K562 (cell line): ENCODE results near the gene CD37. TPM values are rescaled to one million over a fixed set of nuclear protein-coding genes. Genes with fewer than 3 reads are reported as not detected.

Source experiments
- BMI1 ChIP-seq: fragments of 150-350 bp; IDR thresholded peaks from 2 replicates; pipeline ENCODE4 v1.6.1; 2014; ENCODE audit warnings: low read length
- BRCA1 ChIP-seq, 2 experiments: fragments of 450-650 bp in 1 of 2; sonication (generic) in 1 of 2; formaldehyde crosslinking in 1 of 2; IDR thresholded peaks; 2 replicates each; pipeline versions ENCODE4 v1.5.0 to v1.6.1; 2017 to 2020; ENCODE audit warnings: mild to moderate bottlenecking in 1 of 2, missing genetic modification reagents in 1 of 2
- BRD9 ChIP-seq: fragments of 450-650 bp; IDR thresholded peaks from 2 replicates; pipeline ENCODE4 v1.6.1; 2018; ENCODE audit warnings: low read depth; ENCODE audit not compliant: partially characterized antibody
- DACH1 ChIP-seq: fragments of 450-650 bp; IDR thresholded peaks from 2 replicates; pipeline ENCODE4 v1.6.1; 2018; ENCODE audit not compliant: partially characterized antibody
- ELF4 ChIP-seq: fragments of 450-650 bp; formaldehyde crosslinking; IDR thresholded peaks from 2 replicates; pipeline ENCODE4 v1.4.0; 2022; ENCODE audit warnings: missing genetic modification characterization
- ERF ChIP-seq: fragments of 450-650 bp; formaldehyde crosslinking; IDR thresholded peaks from 2 replicates; pipeline ENCODE4 v1.4.0; 2020; ENCODE audit warnings: mild to moderate bottlenecking, mixed read lengths
- GABPB1 ChIP-seq: sonication (generic); formaldehyde crosslinking; IDR thresholded peaks from 2 replicates; pipeline ENCODE4 v1.8.0; 2022; ENCODE audit warnings: mild to moderate bottlenecking, missing genetic modification reagents
- KLF10 ChIP-seq: fragments of 250-450 bp; sonication (Bioruptor Pico); IDR thresholded peaks from 2 replicates; pipeline ENCODE4 v1.6.1; 2021; ENCODE audit warnings: matching md5 sums
- MTF1 ChIP-seq: fragments of 250-450 bp; sonication (Bioruptor Pico); IDR thresholded peaks from 2 replicates; pipeline ENCODE4 v1.9.0; 2021; ENCODE audit warnings: moderate library complexity, mild to moderate bottlenecking, inconsistent platforms, borderline replicate concordance
- NCOA1 ChIP-seq: fragments of 450-650 bp; IDR thresholded peaks from 2 replicates; pipeline ENCODE4 v1.6.1; 2016; ENCODE audit warnings: low read depth
- NFE2L1 ChIP-seq: fragments of 450-650 bp; IDR thresholded peaks from 2 replicates; pipeline ENCODE4 v1.6.1; 2016; ENCODE audit warnings: missing genetic modification characterization, low read depth, mild to moderate bottlenecking, missing compliant biosample characterization, moderate library complexity, borderline replicate concordance
- PRMT5 ChIP-seq: sonication (generic); formaldehyde crosslinking; IDR thresholded peaks from 2 replicates; pipeline ENCODE4 v1.5.0; 2020; ENCODE audit warnings: missing genetic modification reagents
- RAD21 ChIP-seq, 2 experiments: fragments of 250-450 bp in 1 of 2; fragments of 450-650 bp in 1 of 2; sonication (Bioruptor Pico) in 1 of 2; formaldehyde crosslinking in 1 of 2; IDR thresholded peaks in 1 of 2; conservative IDR thresholded peaks in 1 of 2; 2 replicates each; pipeline versions ENCODE4 v1.4.0 to v1.8.0; 2020 to 2022; ENCODE audit warnings: mild to moderate bottlenecking in 2 of 2, moderate library complexity in 1 of 2
- RFX5 ChIP-seq: IDR thresholded peaks from 2 replicates; pipeline ENCODE4 v1.6.1; 2011; ENCODE audit warnings: low read depth, mild to moderate bottlenecking, improper control_type of control experiment, low read length
- TRIM24 ChIP-seq, 2 experiments: fragments of 450-650 bp; IDR thresholded peaks; 2 replicates each; pipeline ENCODE4 v1.6.1; 2016
- U2AF1 ChIP-seq: fragments of 200-400 bp; formaldehyde crosslinking; optimal IDR thresholded peaks from 2 replicates; pipeline ENCODE3; 2017; ENCODE audit warnings: mild to moderate bottlenecking, low read depth, low read length, moderate library complexity
- ZBTB26 ChIP-seq: fragments of 450-650 bp; formaldehyde crosslinking; IDR thresholded peaks from 2 replicates; pipeline ENCODE4 v1.4.0; 2022; ENCODE audit warnings: missing genetic modification characterization
- ZBTB34 ChIP-seq: fragments of 250-450 bp; sonication (Bioruptor Pico); IDR thresholded peaks from 2 replicates; pipeline ENCODE4 v1.8.0; 2021; ENCODE audit warnings: mild to moderate bottlenecking, moderate library complexity
- ZBTB43 ChIP-seq: sonication (generic); formaldehyde crosslinking; IDR thresholded peaks from 2 replicates; pipeline ENCODE4 v1.8.0; 2023; ENCODE audit warnings: mild to moderate bottlenecking, missing genetic modification reagents
- ZKSCAN3 ChIP-seq: fragments of 250-450 bp; sonication (Bioruptor Pico); IDR thresholded peaks from 2 replicates; pipeline ENCODE4 v1.4.0; 2020
- ZNF57 ChIP-seq: fragments of 450-650 bp; formaldehyde crosslinking; IDR thresholded peaks from 2 replicates; pipeline ENCODE4 v1.4.0; 2020; ENCODE audit warnings: mild to moderate bottlenecking, moderate library complexity
- ZNF609 ChIP-seq: sonication (generic); formaldehyde crosslinking; IDR thresholded peaks from 2 replicates; pipeline ENCODE4 v1.8.1; 2023; ENCODE audit warnings: missing genetic modification reagents, mild to moderate bottlenecking, borderline replicate concordance
- polyA plus RNA-seq, 8 experiments: library from polyadenylated mRNA; depleted of rRNA in 4 of 8; stranded (reverse) in 5 of 8; unstranded in 3 of 8; fragments of >200 nt; fragmentation: Nextera tagmentation in 2 of 8; fragmentation: Illumina TruSeq in 1 of 8; extraction: Ambion mirVana in 2 of 8; extraction: Trizol in 1 of 8; gene quantifications; 2 replicates each; pipeline versions ENCODE4 v1.2.1 to v1.2.3, GENCODE V29; 2011 to 2014; ENCODE audit warnings: inconsistent platforms in 1 of 8, missing spikeins in 1 of 8
- total RNA-seq, 7 experiments: library from RNA; depleted of rRNA in 6 of 7; stranded (reverse); fragments of >200 nt in 6 of 7; fragmentation: Illumina TruSeq in 2 of 7; extraction: Trizol in 2 of 7; gene quantifications; 2 replicates each; pipeline versions ENCODE4 v1.2.1 to v1.2.3, GENCODE V29; 2011 to 2021; ENCODE audit warnings: low replicate concordance in 1 of 7

CD37 gene
- total and polyA plus RNA-seq, 9 of the 15 experiments (the other 6 are each of a cell fraction or from before 2014, with no cell fraction given): 2.5 to 19.0 (median 7.4) TPM

- no peak for TF ChIP-seq ZBTB43
- TF ChIP-seq U2AF1: no peak
- peak; percentile 24 for TF ChIP-seq BRD9
- TF ChIP-seq DACH1: no peak
- TF ChIP-seq GABPB1 (CRISPR knock-in tag): no peak
- no peak for TF ChIP-seq BRCA1 (IDR thresholded peaks at IDR 0.05)
- no peak for TF ChIP-seq BRCA1 (CRISPR knock-in tag; IDR thresholded peaks at IDR 0.05)
- TF ChIP-seq KLF10: no peak
- no peak for TF ChIP-seq ZBTB26 (CRISPR knock-in tag)
- no peak for TF ChIP-seq TRIM24 (IDR thresholded peaks at IDR 0.05)
- no peak for TF ChIP-seq NFE2L1 (tag)
- TF ChIP-seq ELF4 (CRISPR knock-in tag): no peak
- TF ChIP-seq BMI1: no peak
- TF ChIP-seq RAD21 (CRISPR knock-in tag; conservative IDR thresholded peaks at IDR 0.05 in 1 of 2, IDR thresholded peaks at IDR 0.05 in 1 of 2): no peak
- no peak for TF ChIP-seq ZNF57 (CRISPR knock-in tag)
- no peak for TF ChIP-seq RFX5
- TF ChIP-seq ERF (CRISPR knock-in tag): no peak
- TF ChIP-seq ZKSCAN3 (CRISPR knock-in tag): no peak
- TF ChIP-seq ZNF609 (CRISPR knock-in tag): no peak
- no peak for TF ChIP-seq ZBTB34
- TF ChIP-seq MTF1 (CRISPR knock-in tag): no peak
- no peak for TF ChIP-seq NCOA1
- no peak for TF ChIP-seq PRMT5 (CRISPR knock-in tag)
Measured at GRCh38 chr19:49387936-49388372, 52.7 kb downstream of the CD37 start, which contains the start of gene KASH5 (continued).
